PC-3 (cell line): ENCODE measurements around the gene PRAMEF12.

Experiments
- EZH2 ChIP-seq: fragments of 300-600 bp; sonication (generic); IDR thresholded peaks from one replicate; pipeline ENCODE4 v1.6.1; 2017; ENCODE audit warnings: antibody characterized with exemption, mild to moderate bottlenecking, low read length; ENCODE audit not compliant: unreplicated experiment
- EZH2phosphoT487 ChIP-seq: fragments of 300-600 bp; sonication (generic); IDR thresholded peaks from 2 replicates; pipeline ENCODE4 v1.6.1; 2018; ENCODE audit warnings: mild to moderate bottlenecking, antibody characterized with exemption, low read length, borderline replicate concordance
- TF ChIP-seq, protein P1 (sequence below): fragments of 300-600 bp; sonication (generic); conservative IDR thresholded peaks from 2 replicates; pipeline ENCODE4 v1.5.1; 2017; ENCODE audit warnings: antibody characterized with exemption, low read depth, mild to moderate bottlenecking, low read length

DNA sequence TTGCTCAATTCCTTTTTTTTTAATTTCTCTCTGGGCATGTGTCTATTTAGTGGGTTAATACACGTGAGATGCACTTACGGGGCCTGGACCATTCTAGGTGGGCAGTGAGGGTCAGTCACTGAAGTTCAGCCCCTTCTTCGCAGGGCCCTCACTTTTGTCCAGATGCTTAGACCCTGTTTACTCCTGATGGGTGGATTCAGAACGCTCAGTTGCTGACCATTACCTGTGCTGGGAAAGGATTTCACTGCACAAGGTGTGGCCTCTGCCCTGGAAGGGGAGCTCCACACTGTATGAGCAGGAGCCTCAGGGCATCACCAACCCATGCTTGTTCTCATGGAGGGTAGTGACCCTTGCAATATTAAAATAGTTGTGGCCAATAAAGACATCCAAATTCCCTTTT lies 4.5 kb downstream of the PRAMEF12 start:
- TF ChIP-seq, protein P1, sequence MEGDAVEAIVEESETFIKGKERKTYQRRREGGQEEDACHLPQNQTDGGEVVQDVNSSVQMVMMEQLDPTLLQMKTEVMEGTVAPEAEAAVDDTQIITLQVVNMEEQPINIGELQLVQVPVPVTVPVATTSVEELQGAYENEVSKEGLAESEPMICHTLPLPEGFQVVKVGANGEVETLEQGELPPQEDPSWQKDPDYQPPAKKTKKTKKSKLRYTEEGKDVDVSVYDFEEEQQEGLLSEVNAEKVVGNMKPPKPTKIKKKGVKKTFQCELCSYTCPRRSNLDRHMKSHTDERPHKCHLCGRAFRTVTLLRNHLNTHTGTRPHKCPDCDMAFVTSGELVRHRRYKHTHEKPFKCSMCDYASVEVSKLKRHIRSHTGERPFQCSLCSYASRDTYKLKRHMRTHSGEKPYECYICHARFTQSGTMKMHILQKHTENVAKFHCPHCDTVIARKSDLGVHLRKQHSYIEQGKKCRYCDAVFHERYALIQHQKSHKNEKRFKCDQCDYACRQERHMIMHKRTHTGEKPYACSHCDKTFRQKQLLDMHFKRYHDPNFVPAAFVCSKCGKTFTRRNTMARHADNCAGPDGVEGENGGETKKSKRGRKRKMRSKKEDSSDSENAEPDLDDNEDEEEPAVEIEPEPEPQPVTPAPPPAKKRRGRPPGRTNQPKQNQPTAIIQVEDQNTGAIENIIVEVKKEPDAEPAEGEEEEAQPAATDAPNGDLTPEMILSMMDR: no peak
- TF ChIP-seq EZH2phosphoT487: no peak
- no peak for TF ChIP-seq EZH2
